ENCODE measurements around the gene IMP4.

GRCh38 chr2:130372055-130372832 is 29.5 kb downstream of the IMP4 start:
- TF ChIP-seq EZH2phosphoT487 (IDR thresholded peaks at IDR 0.05; ENCODE audit: insufficient read depth, low read depth) (no peak), EZH2 (IDR thresholded peaks at IDR 0.05; ENCODE audit: insufficient read depth, poor library complexity, severe bottlenecking) (no peak)

Data from GM23248 (cell line).